NCI-H345 treated with DMSO at 0.1 percent for 48 hours (cell line): ENCODE data around the gene PYY.

ENCODE experiments used
- DNase-seq: peaks from one replicate; lab custom pipeline; 2025; ENCODE audit not compliant: unreplicated experiment; lab: John Stamatoyannopoulos, UW

Gene PYY

GRCh38 chr17:43917016-43917347 lies 36.8 kb downstream of the PYY start:
- DNase-seq = no peak

- DNase-seq = no peak
Measured at GRCh38 chr17:43916385-43916784, 37.4 kb downstream of the PYY start.

- DNase-seq = no peak
Measured at GRCh38 chr17:43915559-43915958, 38.2 kb downstream of the PYY start.

GRCh38 chr17:43914451-43914850 lies 39.3 kb downstream of the PYY start:
- DNase-seq = no peak

GRCh38 chr17:43913584-43913983 lies 40.2 kb downstream of the PYY start:
- DNase-seq = no peak

GRCh38 chr17:43912635-43913304 lies 41.0 kb downstream of the PYY start:
- no peak for DNase-seq

- peak; percentile 18 for DNase-seq
Measured at GRCh38 chr17:43911904-43912303, 41.8 kb downstream of the PYY start.

- DNase-seq = no peak
Measured at GRCh38 chr17:43909537-43910231, 44.1 kb downstream of the PYY start.

GRCh38 chr17:43907998-43908721 lies 45.6 kb downstream of the PYY start:
- peak; percentile 17 for DNase-seq

- DNase-seq = peak; percentile 66
Measured at GRCh38 chr17:43907425-43907981, 46.2 kb downstream of the PYY start, which contains the start of gene MPP2. MPP2 (minus strand) TSS chr17:43907536; CDS start chr17:43904460, 3,076 bp downstream.

GRCh38 chr17:43906951-43907424 lies 46.8 kb downstream of the PYY start:
- no peak for DNase-seq

GRCh38 chr17:43905985-43906852 lies 47.5 kb downstream of the PYY start:
- DNase-seq = peak; percentile 43

- DNase-seq = no peak
Measured at GRCh38 chr17:43905400-43905984, 48.2 kb downstream of the PYY start.
